OCI-M2 (cell line): Measurements from ENCODE around the gene SEMA3E.
"Not testable (repeated sequence)": the region's sequence is repeated elsewhere in the genome, so short reads cannot be mapped to it uniquely, and the experiment has no call there.

ENCODE experiments used
- DNase-seq: peaks from one replicate; lab custom pipeline; 2025; ENCODE audit not compliant: unreplicated experiment; lab: John Stamatoyannopoulos, UW

The SEMA3E gene

DNA sequence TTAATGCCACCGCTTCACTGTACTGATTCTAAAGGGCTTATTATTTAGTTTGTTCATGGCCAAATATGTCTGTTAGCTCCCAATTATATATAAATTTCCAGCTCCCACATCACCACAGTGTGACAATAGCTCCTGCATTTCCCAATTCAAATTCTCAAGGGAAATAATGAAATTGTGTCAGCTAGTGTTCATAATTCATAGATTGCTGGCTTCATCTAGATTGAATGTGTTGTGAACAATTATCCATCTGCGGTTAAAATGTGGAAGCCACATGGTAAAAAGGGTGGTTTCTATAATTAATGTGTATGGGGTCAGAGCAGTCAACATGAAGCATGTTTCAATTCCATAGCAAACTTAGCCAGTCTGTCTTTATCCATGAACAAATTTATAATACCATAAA, 154.3 kb downstream of the SEMA3E start:
- no peak for DNase-seq

DNA sequence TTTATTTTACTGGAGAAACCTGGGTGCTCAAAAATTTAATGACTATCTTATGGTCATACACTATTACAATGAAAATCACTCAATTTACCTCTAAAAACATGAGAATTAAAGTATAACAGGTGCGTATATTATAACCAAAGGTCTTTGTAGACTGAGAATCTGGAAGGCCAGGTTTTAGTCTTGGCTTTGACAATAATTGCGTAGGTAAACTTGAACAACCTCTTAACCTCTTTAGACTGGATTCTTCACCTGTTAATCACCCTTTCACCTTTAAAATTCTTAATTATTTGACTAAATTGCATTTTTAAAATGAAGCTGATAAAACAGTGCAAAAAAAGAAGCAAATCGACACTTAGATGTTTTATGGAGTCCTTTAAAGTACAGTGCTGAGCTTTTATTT, 156.1 kb downstream of the SEMA3E start:
- no peak for DNase-seq

DNA sequence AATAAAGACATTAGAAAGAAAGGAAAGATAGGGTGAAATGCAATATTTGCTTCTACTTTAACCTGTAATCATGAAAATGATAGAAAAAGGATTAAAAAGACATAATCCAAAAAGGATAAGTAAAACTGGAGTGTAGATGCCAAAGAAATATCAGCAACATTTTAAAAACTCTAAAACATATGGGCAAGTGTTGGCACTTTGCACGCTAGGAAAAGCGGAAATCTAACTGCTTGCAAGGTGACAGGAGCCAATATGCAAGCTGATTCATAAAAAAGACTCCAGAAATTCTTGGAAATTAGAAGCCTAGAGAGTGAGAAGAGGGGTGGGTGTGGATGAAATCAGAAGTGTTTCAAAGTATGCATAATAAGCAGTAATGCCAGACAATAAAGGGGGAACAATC, 161.1 kb downstream of the SEMA3E start:
- DNase-seq: no peak

DNA sequence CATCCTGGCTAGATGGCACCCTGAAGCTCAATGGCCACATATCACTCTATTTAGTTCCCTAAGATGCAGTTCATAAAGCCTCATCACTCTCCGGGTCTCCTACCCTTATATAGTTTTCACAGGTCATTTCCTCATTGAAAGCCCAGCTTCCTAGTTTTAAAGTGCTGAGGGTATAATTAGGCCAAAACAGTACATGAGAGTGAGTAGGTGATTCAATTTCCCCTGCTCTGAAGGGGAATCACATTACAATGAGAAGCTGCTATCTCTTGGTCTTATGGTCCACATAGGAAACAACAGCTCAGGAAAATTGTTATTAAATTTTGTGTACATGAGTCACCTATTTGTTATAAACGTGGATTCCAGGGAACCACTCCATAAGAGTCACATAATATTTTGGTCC, 162.0 kb downstream of the SEMA3E start:
- no peak for DNase-seq

DNA sequence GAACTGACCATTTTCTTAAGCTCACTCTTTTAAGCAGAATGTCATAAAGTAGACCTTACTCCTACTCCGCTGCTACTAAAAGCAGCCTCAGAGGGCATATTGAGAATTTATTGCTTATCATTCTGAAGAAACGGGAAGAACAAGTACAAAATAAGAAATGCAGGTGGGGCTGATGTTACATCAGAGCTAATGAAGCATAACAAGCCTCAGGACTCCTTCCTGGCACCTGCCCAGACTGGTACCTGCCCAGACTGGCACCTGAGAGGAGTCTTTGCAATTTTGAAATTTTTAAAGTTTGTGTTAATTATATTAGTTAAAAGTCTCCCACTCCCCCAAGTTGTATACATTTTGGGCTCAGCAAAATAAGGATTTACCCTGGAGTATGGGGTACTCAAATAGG, 162.4 kb downstream of the SEMA3E start:
- DNase-seq: no peak

DNA sequence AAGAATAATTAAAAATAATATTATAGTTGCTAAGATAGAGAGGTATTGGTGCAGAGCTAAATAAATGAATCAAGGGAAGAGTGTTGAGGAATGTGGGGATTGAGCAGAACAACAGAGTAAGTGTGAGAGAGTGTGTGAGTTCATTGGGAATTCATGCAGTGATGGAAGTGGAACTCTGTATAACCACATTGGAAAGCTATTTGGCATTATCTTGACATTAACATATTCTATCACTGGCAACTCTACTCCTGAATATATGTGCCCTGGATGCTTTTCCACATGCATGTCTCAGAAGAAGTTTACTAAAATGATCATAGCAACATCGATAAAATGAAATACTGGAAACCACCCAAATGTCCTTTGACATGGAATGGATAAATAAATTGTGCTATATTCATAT, 164.1 kb downstream of the SEMA3E start:
- DNase-seq: no peak

DNA sequence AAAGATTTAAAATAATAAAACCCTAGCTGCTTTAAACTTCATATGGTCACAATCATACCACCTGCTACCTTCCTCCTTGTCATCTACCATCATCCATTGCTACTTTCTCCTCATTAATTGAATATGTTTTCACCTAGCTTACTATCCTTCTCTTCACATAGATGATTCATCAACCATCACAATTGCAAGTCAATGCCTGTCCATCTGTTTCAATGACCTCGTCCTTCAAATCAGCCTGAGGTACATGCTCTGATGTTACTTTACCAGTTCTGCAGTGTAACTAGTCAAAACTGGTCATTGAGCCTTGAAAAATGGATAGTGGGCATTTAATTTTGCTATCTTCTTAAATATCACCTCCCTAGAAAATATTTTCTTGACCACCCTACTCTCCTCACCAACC, 164.7 kb downstream of the SEMA3E start:
- DNase-seq: no peak

DNA sequence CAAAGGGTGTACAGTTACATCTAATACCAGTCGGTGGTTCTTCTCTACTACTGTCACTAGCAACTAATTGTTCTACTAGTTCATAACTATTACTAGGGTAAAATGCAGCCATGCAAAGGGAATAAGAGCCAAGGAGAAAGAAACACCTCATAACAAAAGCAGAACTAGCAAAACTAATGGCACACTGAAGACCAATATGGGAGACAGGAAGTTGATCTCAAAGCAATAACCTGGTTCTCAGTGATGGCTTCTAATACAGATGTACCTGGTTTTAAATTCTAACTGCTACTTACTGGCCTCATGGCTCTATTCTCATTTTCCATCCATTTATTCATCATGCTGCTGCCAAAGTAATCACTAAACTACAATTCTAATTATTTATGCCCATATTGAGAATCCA, 170.3 kb downstream of the SEMA3E start:
- DNase-seq: no peak

DNA sequence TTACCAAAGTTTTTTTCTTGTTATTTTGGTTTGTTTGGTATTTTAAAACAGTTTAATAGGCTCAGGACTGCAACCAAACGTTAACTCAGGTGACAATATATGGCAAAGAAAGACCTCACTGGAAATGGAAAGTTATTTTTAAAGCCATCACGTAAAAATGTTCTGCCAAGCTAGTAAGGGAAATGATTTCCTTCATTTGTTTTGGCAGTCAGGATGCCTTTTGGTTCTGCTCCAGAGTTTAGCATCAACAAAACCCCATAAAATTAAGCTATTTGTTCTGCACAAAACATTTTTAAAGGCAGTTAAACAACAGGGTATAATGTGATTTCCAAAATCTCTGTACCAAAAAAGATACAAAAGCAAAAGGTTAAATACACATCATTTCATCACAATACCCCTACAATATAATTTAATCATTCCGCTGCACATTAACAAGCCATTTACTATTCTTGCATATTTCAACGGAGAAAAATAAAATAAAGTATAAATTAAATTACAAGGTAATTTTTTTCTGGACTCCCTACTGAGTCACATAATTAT, 172.4 kb downstream of the SEMA3E start:
- no peak for DNase-seq

DNA sequence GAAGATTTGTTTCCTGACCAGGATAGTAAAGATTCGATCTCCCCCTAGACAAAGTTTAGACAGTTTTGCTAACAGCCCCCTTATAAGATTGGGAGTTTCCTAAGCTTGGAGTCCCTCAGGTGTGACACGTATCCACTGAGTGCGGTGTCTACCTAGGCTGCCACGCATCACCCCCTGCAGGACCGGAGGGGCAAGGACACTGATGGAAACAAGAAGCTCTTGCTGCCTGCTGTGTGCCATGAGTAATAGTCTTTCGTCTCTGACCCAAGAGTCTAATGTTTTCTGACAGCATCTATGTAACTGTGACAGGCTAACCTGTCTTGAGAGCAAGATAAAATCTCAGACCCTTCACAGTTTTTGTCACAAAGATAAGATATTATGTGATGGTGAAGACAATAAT, 173.5 kb downstream of the SEMA3E start:
- no peak for DNase-seq

DNA sequence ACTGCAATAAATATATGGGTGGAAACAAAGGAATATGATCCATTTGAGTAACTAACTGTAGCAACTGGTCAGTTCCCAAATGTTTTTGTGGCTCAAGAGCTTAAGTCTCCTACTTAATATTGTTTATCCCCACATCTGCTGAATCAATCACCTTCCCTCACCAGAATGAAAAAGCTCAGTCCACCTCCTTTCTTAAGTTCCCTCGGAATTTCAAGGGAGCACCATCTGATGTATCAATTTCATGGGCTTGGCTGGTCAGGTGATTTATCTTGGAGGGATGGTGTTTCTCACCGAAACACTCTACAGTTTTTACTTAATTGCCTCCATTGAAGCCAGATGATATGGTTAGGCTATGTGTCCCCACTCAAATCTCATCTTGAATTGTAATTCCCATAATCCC, 176.6 kb downstream of the SEMA3E start:
- no peak for DNase-seq

DNA sequence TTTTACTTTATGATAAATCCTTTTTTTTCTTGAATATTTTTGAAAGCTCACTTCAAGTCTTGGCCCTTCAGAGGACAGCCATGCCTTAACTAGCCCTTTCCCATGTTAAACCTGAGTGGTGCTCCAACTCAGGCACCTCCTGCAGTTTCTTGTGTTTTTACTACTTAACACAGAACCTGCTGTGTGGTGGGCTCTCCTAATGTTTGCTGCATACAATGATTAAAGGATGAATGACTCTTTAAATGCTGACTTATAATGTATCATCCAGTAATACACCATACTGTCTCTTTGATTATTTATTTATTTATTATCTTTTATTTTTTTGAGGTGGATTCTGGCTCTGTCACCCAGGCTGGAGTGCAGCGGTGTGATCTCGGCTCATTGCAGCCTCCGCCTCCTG, 179.4 kb downstream of the SEMA3E start:
- no peak for DNase-seq

DNA sequence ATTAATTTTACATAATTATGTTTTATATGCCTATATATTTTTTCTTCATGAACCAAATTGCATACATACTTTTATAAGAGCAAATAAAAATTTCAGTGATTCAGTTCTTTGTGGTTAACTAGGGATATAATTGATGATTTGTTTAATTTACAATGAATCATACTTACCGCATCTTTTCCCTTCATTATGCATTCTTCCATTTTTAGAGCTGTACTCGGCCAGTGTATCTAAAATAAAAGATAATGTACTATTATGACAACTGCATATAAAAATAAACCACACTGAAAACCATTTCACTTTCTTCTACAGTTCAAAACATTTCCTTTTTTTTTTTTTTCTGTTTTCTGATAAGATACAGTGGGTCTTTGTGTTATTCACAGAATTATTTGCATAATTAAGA, 179.9 kb downstream of the SEMA3E start:
- DNase-seq: no peak

DNA sequence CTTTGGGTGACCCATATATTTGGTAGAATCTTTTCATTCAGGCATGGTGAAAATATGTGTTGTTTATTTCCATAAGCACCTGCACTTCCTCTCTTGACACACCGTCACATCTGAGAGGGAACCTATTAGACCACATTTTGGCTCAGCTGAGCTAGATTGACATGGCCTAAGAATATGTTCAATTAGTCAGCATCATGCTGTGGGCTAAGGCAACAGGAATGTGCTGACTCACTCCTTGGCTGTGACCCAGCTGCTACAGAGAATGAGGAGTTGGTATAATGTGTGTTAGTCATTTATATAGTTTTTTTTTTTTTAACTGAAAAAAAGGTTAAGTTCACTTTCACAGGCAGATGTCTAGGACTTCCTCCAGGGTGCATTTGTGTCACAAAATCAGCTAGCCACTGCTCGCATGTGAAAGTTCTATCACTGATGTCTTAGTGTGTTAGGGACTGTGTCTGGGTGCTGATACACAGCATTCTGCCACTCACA, 180.6 kb downstream of the SEMA3E start:
- peak; percentile 27 for DNase-seq

DNA sequence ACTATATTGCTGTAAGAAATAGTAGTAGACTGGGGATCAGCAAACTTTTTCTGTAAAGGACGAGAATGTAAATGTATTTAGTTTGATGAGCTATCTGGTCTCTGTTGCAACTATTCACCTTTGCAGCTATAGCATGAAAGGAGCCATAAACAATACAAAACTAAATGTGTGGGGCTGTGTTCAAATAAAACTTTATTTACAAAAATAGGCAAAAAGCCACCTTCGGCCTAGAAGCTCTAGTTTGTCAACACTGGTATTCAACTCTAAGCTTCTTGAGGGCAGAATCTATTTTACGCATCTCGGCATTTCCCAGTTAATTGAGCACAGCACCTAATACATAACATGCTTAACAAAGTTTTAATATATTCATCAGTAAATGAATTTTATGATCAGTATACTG, 181.4 kb downstream of the SEMA3E start:
- no peak for DNase-seq

DNA sequence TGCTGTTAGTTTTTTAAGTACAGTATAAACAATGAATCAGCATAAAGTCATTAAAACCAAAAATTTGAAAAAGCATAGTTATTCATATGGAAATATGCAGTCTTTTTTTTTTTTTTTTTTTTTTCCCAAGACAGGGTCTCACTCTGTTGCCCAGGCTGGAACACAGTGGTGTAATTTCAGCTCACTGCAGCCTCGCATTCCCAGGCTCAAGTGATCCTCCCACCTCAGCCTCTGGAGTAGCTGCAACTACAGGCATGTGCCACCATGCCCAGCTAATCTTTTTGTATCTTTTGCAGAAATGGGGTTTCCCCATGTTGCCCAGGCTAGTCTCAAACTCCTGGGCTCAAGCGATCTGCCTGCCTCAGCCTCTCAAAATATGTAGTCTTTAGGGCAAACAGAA, 182.0 kb downstream of the SEMA3E start:
- no peak for DNase-seq

DNA sequence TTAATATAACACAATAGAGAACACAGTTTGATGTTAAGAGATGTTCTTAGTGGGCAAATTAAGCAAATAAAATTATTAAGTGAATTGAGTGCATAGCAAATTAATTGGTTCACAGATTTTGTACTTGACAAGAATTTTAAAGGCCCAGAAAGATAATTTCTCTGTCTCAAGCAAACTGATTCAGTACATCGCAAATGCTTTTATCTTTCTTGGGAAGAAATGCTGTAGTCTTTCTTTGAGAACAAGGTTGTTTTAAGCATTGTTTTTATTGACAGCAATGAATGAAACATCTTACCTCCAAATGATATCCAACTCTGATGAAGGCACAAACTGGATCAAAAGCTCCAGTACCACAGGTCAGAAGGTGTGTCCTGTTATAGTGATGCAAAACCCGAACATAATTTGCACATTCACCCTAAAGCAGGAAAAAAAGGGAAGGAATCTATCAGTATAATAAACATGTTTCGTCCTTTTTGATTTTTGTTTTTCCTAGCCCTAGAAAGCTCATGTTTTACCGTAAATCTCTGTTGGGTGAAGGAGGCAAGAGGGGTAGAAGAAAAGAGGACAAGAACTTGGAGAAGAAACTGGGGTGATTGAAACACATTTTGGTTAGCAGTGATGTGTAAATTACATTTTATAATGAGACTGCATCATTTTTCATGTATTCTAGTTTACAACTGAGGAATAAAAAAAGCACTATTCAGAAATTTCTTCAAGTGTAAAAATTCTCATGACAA, 182.6 kb downstream of the SEMA3E start:
- no peak for DNase-seq

DNA sequence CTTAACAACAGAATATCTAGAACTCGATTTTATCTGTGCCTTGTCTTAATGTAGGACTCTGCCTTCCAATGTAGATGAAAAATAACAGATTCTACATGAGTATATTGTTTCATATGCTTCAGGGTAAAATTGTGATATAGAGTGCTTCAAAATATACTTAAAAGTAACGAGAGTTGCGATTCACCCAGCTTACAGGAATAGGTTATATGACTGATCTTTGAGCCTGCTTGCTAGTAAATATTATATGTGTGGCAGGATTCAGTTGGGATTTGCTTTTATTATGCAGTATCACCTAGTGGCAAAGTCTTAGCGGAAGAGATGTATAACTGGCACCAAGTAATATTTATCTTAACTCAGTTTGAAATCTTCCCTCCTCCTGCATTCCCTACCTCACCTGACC, 183.3 kb downstream of the SEMA3E start:
- no peak for DNase-seq

DNA sequence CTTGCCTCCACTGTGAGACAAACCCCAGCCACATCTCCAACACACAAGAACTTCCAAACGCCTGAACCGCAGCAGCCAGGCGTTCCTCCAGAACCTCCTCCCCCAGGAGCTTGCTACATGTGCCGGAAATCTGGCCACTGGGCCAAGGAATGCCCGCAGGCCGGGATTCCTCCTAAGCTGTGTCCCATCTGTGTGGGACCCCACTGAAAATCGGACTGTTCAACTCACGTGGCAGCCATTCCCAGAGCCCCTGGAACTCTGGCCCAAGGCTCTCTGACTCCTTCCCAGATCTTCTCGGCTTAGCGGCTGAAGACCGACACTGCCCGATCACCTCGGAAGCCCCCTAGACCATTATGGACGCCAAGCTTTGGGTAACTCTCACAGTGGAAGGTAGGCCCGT, 187.1 kb downstream of the SEMA3E start:
- not testable (repeated sequence) for DNase-seq

DNA sequence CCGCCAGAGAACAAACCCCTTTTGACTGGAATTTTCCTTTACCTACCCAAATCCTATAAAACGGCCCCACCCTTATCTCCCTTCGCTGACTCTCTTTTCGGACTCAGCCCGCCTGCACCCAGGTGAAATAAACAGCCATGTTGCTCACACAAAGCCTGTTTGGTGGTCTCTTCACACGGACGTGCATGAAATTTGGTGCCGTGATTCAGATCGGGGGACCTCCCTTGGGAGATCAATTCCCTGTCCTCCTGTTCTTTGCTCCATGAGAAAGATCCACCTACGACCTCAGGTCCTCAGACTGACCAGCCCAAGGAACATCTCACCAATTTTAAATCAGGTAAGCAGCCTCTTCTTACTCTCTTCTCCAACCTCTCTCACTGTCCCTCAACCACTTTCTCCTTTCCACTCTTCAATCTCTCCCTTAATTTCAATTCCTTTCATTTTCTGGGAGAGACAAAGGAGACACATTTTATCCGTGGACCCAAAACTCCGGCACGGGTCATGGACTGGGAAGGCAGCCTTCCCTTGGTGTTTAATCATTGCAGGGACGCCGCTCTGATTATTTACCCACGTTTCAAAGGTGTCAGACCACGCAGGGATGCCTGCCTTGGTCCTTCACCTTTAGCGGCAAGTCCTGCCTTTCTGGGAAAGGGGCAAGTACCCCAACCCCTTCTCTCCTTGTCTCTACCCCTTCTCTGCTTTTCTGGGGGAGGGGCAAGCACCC, 188.8 kb downstream of the SEMA3E start:
- DNase-seq: not testable (repeated sequence)

DNA sequence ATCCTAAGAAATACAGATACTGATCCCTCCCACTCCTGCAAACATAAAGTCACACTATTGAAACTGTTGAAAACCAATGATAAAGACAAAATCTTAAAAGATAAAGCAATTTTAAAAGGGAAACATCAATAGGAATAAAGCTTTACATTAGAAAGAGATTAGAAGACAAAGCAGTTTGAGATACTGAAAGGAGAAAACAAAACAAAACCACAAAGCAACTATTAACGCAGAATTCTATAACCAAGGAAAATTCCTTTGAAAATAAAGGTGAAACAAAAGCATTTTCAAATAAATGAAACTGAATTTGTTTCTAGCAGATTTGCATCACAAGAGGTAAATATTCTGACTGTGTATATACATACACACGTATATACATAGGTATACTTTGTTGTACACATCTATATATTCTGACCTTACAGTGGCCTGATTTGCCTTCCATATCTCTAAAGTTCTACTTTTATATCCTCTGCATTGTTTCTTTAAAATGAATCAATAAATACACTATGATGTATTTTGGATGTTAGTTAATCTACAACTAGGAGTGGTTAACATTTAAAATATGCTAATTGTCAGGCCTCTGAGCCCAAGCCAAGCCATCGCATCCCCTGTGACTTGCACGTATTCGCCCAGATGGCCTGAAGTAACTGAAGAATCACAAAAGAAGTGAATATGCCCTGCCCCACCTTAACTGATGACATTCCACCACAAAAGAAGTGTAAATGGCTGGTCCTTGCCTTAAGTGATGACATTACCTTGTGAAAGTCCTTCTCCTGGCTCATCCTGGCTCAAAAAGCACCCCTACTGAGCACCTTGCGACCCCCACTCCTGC, 189.6 kb downstream of the SEMA3E start:
- not testable (repeated sequence) for DNase-seq
